ENCODE measurements around the gene MGAT5B. TPM values are rescaled to one million over a fixed set of nuclear protein-coding genes. Genes with fewer than 3 reads are reported as not detected.

Gene MGAT5B
- total and polyA plus RNA-seq, 10 of the 15 experiments (the other 5 are each of a cell fraction or from before 2014, with no cell fraction given), result 0.13 TPM; not detected in 9

GRCh38 chr17:76844846-76845245 lies 23.4 kb upstream of the MGAT5B start:
- ATAC-seq (no peak), FAIRE-seq (no peak), DNase-seq (ENCODE audit: low read depth, low spot score) (no peak)
- no peaks in the 10 kb centered on the region for H4K20me1 ChIP-seq (ENCODE audit: control insufficient read depth, insufficient read depth)
- peaks cover 4 to 9% of the 10 kb centered on the region in 2 experiments for H3K27me3 ChIP-seq (replicated peaks in 1 of 2; ENCODE audit: control insufficient read depth in 2 of 2, insufficient read depth in 2 of 2, low read length in 1 of 2)
- no peaks in the 10 kb centered on the region for H3K79me2 ChIP-seq (ENCODE audit: control insufficient read depth, insufficient read depth, low read length)
- 1% methylated on average over 8 of the region's 8 CpGs for WGBS (ENCODE audit: insufficient coverage, insufficient replicate concordance, low lambda C conversion rate, missing lambda C conversion rate)
- H2AFZ ChIP-seq (ENCODE audit: control insufficient read depth, low read depth, low read length), result no peak overlapping the region
- in situ Hi-C loops (cut with MboI), result no loop called here
- H3K4me3 ChIP-seq, result no peak overlapping the region
- RAD21 ChIA-PET (ENCODE audit: unreplicated experiment), result no interaction called here
- no peaks in the 10 kb centered on the region for H3K36me3 ChIP-seq (ENCODE audit: control insufficient read depth in 2 of 2, insufficient read depth in 2 of 2, low read length in 1 of 2)
- intact Hi-C loops (cut with micrococcal nuclease; ENCODE audit: unreplicated experiment), result no loop called here
- no peaks in the 10 kb centered on the region for H3K9me3 ChIP-seq (replicated peaks; ENCODE audit: control insufficient read depth, insufficient read depth, low read length)
- no peak for TF ChIP-seq ATF7 (IDR thresholded peaks at IDR 0.05; ENCODE audit: low read depth)
- no peak for TF ChIP-seq ZNF217 (IDR thresholded peaks at IDR 0.05)
- TF ChIP-seq BCL11A (IDR thresholded peaks at IDR 0.05; ENCODE audit: low read depth, low read length), result no peak
- no peak for TF ChIP-seq SIX5 (IDR thresholded peaks at IDR 0.05; ENCODE audit: low read depth, low read length, severe bottlenecking)
- TF ChIP-seq SUZ12 (IDR thresholded peaks at IDR 0.05; ENCODE audit: unreplicated experiment), result no peak
- no peak for TF ChIP-seq BRCA1 (IDR thresholded peaks at IDR 0.05; ENCODE audit: low read depth, low read length)
- TF ChIP-seq LARP7 (IDR thresholded peaks at IDR 0.05), result no peak
- no peak for TF ChIP-seq TAF1 (IDR thresholded peaks at IDR 0.05; ENCODE audit: borderline replicate concordance, low read depth, low read length)
- no peak for TF ChIP-seq KAT2A (conservative IDR thresholded peaks at IDR 0.05; ENCODE audit: control insufficient read depth, low read depth, low read length)
- no peak for TF ChIP-seq EZH2 (IDR thresholded peaks at IDR 0.05; ENCODE audit: borderline replicate concordance, control insufficient read depth, low read depth, low read length)
- BruUV-seq (replicated peaks), result no TSS peak
- CTCF ChIA-PET, result interaction anchor here (1.0 kb wide), 1 partner anchor 28 kb away, joined by 3 read pairs; no protein-coding TSS in a partner anchor
- POLR2A ChIA-PET, result no interaction called here
- no peak overlapping the region for H3K4me2 ChIP-seq (ENCODE audit: control insufficient read depth, insufficient read depth)
- no peaks in the 10 kb centered on the region for H3K4me1 ChIP-seq (ENCODE audit: control insufficient read depth, insufficient read depth, low read length)
- no peak overlapping the region for H3K9ac ChIP-seq (ENCODE audit: control insufficient read depth, insufficient read depth, low read length)
- H3K27ac ChIP-seq (ENCODE audit: control insufficient read depth, insufficient read depth), result no peak overlapping the region
- SMC1A ChIA-PET (ENCODE audit: uncharacterized antibody, unreplicated experiment), result interaction anchor here (1.0 kb wide), 1 partner anchor 25 kb away, joined by 3 read pairs; no protein-coding TSS in a partner anchor
